ENCODE measurements around the gene KCNMA1.

DNA sequence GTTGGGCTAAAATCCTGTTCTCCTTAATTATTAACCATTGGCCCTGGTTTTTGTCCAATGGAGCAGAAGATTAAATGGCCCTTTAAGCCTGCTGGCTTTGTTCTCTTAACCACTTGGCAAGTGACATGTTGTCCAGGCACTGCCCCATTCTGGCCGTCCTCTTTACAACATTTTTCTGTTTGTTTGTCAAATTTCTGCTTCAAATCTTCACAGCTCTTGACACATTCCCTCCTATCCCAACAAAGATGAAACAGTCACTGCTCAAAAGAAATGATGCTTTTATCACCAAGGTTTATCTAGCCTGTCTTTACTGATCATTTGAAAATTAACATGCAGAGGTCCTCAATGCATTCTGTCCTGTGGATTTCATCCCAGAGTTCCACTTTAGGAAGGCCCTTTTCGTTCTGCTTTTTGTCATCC is 700.4 kb downstream of the KCNMA1 start:
- TF ChIP-seq, protein P1, sequence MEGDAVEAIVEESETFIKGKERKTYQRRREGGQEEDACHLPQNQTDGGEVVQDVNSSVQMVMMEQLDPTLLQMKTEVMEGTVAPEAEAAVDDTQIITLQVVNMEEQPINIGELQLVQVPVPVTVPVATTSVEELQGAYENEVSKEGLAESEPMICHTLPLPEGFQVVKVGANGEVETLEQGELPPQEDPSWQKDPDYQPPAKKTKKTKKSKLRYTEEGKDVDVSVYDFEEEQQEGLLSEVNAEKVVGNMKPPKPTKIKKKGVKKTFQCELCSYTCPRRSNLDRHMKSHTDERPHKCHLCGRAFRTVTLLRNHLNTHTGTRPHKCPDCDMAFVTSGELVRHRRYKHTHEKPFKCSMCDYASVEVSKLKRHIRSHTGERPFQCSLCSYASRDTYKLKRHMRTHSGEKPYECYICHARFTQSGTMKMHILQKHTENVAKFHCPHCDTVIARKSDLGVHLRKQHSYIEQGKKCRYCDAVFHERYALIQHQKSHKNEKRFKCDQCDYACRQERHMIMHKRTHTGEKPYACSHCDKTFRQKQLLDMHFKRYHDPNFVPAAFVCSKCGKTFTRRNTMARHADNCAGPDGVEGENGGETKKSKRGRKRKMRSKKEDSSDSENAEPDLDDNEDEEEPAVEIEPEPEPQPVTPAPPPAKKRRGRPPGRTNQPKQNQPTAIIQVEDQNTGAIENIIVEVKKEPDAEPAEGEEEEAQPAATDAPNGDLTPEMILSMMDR (IDR thresholded peaks at IDR 0.05 in 4 of 5, conservative IDR thresholded peaks at IDR 0.05 in 1 of 5) = no peak
- TF ChIP-seq POLR2A (IDR thresholded peaks at IDR 0.05) = no peak
